Fibroblast of mammary gland (primary cell): ENCODE data around the gene G6PC3.
A peak's percentile ranks its signal among the peaks of the same experiment; 100 is the strongest.

Experiments
- DNase-seq: peaks from one replicate; pipeline ENCODE4 v3.0.0-alpha.2; 2010; ENCODE audit warnings: low read depth
- H3K4me3 ChIP-seq: 2 replicates; pipeline ENCODE4 v1.5.1; 2011; ENCODE audit warnings: low read depth, mild to moderate bottlenecking, low read length, moderate library complexity; ENCODE audit not compliant: control insufficient read depth
- TF ChIP-seq, protein P1 (sequence below): conservative IDR thresholded peaks from 2 replicates; pipeline ENCODE4 v1.5.1; 2011; ENCODE audit warnings: low read depth, low read length, inconsistent platforms; ENCODE audit not compliant: control insufficient read depth, insufficient read depth

G6PC3 gene

DNA sequence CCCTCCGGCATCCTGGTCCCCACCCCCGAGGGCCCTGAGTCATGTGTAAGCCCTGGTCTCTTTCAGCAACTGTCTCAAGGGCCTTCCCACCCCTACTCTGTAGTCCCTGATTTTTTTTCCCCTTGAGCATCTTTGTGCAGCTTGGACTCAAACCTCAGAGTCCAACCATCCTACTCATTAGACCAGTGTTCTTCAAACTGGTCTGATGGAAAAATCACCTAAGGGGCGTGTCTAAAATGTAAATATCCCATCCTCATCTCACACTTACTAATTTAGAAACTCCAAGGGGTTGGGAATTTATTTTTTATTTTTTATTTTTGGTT, 624 bp downstream of the G6PC3 start:
- DNase-seq, result peak; percentile 88
- TF ChIP-seq, protein P1, sequence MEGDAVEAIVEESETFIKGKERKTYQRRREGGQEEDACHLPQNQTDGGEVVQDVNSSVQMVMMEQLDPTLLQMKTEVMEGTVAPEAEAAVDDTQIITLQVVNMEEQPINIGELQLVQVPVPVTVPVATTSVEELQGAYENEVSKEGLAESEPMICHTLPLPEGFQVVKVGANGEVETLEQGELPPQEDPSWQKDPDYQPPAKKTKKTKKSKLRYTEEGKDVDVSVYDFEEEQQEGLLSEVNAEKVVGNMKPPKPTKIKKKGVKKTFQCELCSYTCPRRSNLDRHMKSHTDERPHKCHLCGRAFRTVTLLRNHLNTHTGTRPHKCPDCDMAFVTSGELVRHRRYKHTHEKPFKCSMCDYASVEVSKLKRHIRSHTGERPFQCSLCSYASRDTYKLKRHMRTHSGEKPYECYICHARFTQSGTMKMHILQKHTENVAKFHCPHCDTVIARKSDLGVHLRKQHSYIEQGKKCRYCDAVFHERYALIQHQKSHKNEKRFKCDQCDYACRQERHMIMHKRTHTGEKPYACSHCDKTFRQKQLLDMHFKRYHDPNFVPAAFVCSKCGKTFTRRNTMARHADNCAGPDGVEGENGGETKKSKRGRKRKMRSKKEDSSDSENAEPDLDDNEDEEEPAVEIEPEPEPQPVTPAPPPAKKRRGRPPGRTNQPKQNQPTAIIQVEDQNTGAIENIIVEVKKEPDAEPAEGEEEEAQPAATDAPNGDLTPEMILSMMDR, result no peak

DNA sequence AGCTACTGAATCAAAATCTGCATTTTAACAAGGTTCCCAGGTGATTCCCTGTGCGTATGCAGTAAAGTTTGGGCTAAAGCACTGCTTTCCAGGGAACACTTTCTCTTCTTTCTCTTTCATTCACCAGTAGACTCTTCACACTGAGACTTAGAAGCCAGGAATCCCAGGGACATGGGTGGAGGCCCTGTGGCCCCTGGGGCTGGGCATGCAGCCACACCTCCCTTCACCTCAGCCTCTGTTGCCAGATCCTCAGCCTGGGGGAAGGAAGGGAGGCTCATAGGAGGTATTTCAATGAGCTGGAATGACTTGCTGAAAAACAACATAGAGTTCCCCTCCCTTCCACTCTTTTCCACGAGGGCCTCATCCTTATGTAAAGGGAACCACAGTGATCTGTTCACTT, 1.2 kb downstream of the G6PC3 start:
- TF ChIP-seq, protein P1, result no peak
- H3K4me3 ChIP-seq, result peak overlapping the region; percentile 65
- DNase-seq, result no peak

More for the DNA sequence above, 624 bp downstream of the G6PC3 start:
- peak overlapping the region; percentile 65 for H3K4me3 ChIP-seq

DNA sequence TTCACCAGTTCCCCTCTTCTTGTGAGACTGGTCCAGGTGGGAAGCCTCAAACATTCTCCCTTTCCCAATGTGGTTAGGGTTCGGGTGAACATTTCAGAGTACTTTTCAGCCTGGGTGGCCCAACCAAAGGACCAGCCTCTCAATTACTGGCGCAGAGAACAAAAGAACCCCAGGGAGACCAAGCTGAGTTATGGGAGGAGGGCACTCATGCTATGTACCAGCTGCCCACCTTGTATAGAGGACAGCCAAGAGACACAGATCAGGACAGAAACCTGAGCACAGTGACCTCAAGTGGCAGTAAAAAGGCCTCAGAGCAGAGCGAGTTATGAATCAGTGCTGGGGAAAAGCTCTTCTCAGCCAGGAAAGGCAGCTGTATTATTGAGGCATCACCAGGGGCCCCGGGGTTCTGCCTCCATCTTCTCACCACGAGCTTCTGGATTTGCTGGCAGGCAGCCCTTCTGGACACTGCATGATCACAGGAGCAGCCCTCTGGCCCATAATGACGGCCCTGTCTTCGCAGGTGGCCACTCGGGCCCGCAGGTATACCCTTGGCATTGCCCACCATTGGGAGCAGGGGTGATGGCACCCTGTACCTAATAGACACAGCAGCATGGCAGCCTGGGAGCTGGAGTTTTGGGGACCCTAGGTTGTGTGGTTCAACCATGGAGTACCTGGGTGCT, 3.8 kb downstream of the G6PC3 start:
- DNase-seq, result no peak
- no peak overlapping the region for H3K4me3 ChIP-seq
- TF ChIP-seq, protein P1, result no peak

DNA sequence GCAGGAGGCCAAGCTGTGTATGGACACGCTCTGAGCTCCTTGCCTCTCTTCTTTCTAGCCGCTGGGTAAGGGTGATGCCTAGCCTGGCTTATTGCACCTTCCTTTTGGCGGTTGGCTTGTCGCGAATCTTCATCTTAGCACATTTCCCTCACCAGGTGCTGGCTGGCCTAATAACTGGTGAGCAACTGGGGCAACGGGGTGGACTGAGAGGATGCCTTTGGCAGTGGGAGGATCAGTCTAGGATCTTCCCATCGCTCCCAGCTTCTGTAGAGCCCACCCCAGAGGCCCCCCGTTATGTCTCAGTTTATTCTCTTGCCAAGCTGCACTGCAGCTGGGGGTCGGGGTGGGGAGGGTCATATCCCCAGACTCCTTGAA, 4.4 kb downstream of the G6PC3 start:
- TF ChIP-seq, protein P1, result no peak
- no peak overlapping the region for H3K4me3 ChIP-seq
- DNase-seq, result no peak

DNA sequence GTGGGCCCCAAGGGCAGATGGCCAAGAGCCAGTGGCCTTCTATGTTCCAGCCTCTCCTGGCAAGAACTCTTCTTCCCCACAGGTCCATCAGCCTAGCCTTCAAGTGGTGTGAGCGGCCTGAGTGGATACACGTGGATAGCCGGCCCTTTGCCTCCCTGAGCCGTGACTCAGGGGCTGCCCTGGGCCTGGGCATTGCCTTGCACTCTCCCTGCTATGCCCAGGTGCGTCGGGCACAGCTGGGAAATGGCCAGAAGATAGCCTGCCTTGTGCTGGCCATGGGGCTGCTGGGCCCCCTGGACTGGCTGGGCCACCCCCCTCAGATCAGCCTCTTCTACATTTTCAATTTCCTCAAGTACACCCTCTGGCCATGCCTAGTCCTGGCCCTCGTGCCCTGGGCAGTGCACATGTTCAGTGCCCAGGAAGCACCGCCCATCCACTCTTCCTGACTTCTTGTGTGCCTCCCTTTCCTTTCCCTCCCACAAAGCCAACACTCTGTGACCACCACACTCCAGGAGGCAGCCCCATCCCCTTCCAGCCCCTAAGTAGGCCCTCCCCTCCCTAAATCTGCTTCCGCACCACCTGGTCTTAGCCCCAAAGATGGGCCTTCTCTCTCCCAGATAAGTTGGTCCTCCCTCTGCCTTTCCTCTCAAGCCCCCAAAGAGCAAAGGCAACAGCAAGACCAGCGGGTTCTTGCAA, 5.2 kb downstream of the G6PC3 start:
- no peak for DNase-seq
- TF ChIP-seq, protein P1, result no peak
- H3K4me3 ChIP-seq, result no peak overlapping the region

DNA sequence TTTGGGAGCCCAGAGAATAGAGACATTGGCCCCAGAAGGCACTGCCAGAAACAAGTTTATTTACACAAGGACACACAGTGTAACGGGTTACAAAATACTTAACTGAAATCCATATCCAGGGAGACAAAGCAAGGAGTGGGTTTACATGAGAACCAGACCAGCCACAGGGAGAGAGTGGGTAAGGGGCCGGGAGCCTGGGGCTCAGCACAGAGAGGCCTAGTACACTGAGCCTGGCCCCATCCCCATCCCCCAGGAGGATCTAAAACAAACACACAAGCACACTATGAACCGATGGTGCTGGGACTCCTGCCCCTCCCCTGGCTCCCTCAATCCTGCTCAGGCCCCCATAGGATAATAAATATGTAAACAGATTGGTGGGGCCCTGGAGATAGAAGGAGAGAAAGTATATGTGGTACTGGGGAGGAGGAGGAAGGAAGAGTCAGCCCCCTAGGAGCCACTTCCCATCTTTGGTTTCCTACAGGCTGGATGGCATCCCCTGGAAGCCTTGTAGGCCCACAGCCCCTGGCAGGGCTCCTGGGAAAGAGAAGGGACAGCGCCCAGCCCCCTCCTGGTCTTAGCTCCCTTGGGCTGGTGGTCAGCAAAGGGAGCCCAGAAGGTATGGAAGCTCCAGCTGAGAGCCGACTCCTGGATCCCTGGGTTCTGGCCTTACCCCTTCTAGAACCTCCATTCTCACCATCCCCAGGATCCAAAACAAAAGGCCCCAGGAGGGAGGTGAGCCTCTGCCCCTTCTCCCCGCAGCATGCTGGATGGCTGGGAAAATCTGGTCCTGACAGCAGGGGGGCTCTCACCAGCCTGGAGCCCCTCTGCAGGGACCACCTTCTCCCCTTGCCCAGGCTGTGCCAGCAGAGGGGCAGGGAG, 6.4 kb downstream of the G6PC3 start:
- H3K4me3 ChIP-seq, result no peak overlapping the region
- TF ChIP-seq, protein P1, result no peak
- no peak for DNase-seq
